C4-2B (cell line): Measurements from ENCODE around the gene TMC4.
A peak's percentile ranks its signal among the peaks of the same experiment; 100 is the strongest.

ENCODE experiments used
- H3K27ac ChIP-seq: fragments of 450-650 bp; 2 replicates; pipeline ENCODE4 v1.5.1; 2017
- CTCF ChIP-seq: fragments of 450-650 bp; conservative IDR thresholded peaks from 2 replicates; pipeline ENCODE4 v1.5.1; 2017; ENCODE audit warnings: mild to moderate bottlenecking
- ZFX ChIP-seq: fragments of 450-650 bp; IDR thresholded peaks from 2 replicates; pipeline ENCODE4 v1.6.1; 2017

The TMC4 gene

GRCh38 chr19:54128441-54128725 is 44.6 kb downstream of the TMC4 start:
- no peak overlapping the region for H3K27ac ChIP-seq
- no peak for TF ChIP-seq ZFX
- no peak for TF ChIP-seq CTCF

GRCh38 chr19:54127688-54128440 is 45.1 kb downstream of the TMC4 start:
- no peak overlapping the region for H3K27ac ChIP-seq
- TF ChIP-seq CTCF (no peak), ZFX (no peak)

- H3K27ac ChIP-seq: no peak overlapping the region
- TF ChIP-seq ZFX: no peak
- no peak for TF ChIP-seq CTCF
These were observed 47.2 kb downstream of the TMC4 start for GRCh38 chr19:54125713-54126112.

- TF ChIP-seq CTCF: no peak
- TF ChIP-seq ZFX: no peak
- no peak overlapping the region for H3K27ac ChIP-seq
These were observed 48.6 kb downstream of the TMC4 start for GRCh38 chr19:54124393-54124792.

- H3K27ac ChIP-seq: no peak overlapping the region
- TF ChIP-seq ZFX (no peak), CTCF (no peak)
These were observed 49.3 kb downstream of the TMC4 start for GRCh38 chr19:54123682-54124081.

GRCh38 chr19:54121259-54121658 is 51.7 kb downstream of the TMC4 start:
- no peak for TF ChIP-seq ZFX
- TF ChIP-seq CTCF: no peak
- H3K27ac ChIP-seq: no peak overlapping the region

- TF ChIP-seq CTCF: no peak
- peak; percentile 86; the same call in 1 of the 2 replicates for TF ChIP-seq ZFX
- H3K27ac ChIP-seq: peak within 1 kb of the TSS; percentile 77
These were observed 57.6 kb downstream of the TMC4 start, which contains the start of the genes PRPF31 and TFPT for GRCh38 chr19:54115109-54116063. Gene PRPF31 (plus strand): TSS chr19:54115754. CDS start chr19:54118279, 2,525 bp downstream. Gene TFPT (minus strand): TSS chr19:54115657. CDS start chr19:54115269, 388 bp downstream.
